ENCODE results near the gene PTCD2. TPM values are rescaled to one million over a fixed set of nuclear protein-coding genes. Genes with fewer than 3 reads are reported as not detected.

Gene PTCD2
- total RNA-seq, 1 experiment from 2014 or later: 19.0 TPM

GRCh38 chr5:72364951-72365350 lies 44.8 kb downstream of the PTCD2 start:
- no peak for DNase-seq (ENCODE audit: low read depth, low spot score)
- in situ Hi-C loops (cut with HindIII; ENCODE audit: low pct_unique_long_range_greater_than_20kb, low sequenced_read_pairs): no loop called here

DNA sequence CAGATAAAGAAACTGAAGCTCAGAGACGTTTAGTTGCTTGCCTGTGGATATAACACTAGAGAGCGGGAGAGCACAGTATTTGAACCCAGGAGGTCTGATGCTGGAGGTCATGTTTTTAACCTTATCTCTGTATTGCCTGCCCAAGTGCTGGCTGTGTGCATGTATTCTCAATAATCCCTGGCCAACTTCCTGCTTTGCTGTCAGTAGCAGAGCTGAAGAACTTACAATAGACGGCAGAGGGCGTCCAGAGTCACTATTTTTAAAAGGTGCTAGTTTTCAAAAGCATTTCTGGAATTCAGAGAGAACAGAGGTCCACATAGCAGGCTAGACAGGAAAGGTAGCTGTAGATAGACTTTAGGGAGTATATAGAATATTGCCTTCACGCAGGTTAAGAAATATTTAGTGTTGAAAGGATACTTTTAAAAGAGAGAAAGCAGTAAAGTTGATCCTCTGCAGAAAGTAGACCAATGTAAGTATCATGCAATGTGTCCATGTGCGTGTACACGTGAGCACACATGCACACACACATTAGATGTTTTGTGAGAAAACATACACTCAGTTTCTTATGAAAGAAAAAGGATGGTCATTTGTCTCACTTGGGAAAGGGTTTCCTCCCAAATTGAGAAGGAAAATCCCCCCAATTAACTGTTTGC lies 46.3 kb downstream of the PTCD2 start:
- peak; percentile 85 for DNase-seq (ENCODE audit: low read depth, low spot score)
- in situ Hi-C loops (cut with HindIII; ENCODE audit: low pct_unique_long_range_greater_than_20kb, low sequenced_read_pairs): no loop called here

DNA sequence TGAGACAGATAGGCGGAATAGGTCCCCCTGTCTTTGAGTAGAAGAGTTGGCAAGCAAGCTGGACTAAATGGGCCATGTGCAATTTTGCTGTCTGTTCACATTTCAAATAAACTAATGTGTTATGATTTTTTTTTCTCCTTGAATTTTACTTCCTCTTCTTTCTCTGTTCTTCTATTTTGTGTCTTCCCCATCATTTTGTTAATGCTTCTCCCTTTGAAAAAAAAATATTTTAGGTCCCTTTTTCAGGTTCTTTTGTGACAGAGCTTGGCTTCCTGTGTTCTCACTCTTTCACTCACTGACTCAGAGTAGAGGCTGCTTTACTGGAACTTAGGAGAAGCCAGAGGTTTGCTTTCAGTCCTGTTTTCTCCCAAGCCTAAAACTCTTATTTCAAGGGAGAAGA lies 48.1 kb downstream of the PTCD2 start:
- DNase-seq (ENCODE audit: low read depth, low spot score): no peak
- in situ Hi-C loops (cut with HindIII; ENCODE audit: low pct_unique_long_range_greater_than_20kb, low sequenced_read_pairs): no loop called here

- in situ Hi-C loops (cut with HindIII; ENCODE audit: low pct_unique_long_range_greater_than_20kb, low sequenced_read_pairs): no loop called here
These were observed 49.1 kb downstream of the PTCD2 start for GRCh38 chr5:72369301-72369700.

GRCh38 chr5:72369711-72370110 lies 49.5 kb downstream of the PTCD2 start:
- no peak for DNase-seq (ENCODE audit: low read depth, low spot score)
- in situ Hi-C loops (cut with HindIII; ENCODE audit: low pct_unique_long_range_greater_than_20kb, low sequenced_read_pairs): no loop called here

More at GRCh38 chr5:72369301-72369700, 49.1 kb downstream of the PTCD2 start:
- no peak for DNase-seq (ENCODE audit: low read depth, low spot score)

GRCh38 chr5:72372331-72372730 lies 52.2 kb downstream of the PTCD2 start:
- in situ Hi-C loops (cut with HindIII; ENCODE audit: low pct_unique_long_range_greater_than_20kb, low sequenced_read_pairs): no loop called here
- DNase-seq (ENCODE audit: low read depth, low spot score): no peak

DNA sequence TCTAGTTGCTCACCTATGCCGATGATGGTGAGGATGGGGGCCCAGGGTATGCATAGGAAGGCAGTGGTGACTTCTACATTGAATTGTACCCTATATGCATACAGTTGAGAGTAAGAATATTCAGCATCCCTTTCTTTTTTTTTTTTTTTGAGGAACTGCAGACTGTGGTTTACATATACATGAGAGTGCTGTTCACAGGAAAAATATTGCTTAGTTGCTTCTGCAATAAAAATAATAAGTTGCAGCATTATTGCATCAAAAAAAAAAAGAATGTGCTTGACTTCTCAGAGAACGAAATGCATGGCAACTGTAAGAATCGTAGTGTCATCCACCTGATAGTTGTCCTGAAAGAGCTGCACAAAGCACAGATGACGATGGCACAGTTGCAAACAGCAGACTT lies 52.8 kb downstream of the PTCD2 start:
- in situ Hi-C loops (cut with HindIII; ENCODE audit: low pct_unique_long_range_greater_than_20kb, low sequenced_read_pairs): no loop called here
- DNase-seq (ENCODE audit: low read depth, low spot score): no peak

DNA sequence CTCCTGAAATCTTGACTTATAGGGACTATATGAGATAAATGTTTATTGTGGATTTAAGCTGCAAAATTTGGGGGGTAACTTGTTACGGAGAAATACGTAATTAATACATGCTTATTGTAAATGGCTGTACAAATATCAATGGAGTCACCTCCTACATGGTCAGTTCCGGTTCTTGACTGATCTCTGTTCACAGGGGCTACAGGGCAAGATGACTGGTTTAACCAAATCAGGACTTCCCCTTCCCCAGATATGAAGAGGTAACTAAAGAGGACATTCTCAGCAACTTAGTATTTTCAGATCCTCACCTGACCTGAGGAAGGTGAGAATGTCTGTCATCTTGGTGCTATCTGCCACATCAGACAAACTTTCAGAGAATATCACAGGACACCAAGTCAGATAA lies 54.7 kb downstream of the PTCD2 start:
- DNase-seq (ENCODE audit: low read depth, low spot score): no peak
- in situ Hi-C loops (cut with HindIII; ENCODE audit: low pct_unique_long_range_greater_than_20kb, low sequenced_read_pairs): no loop called here

DNA sequence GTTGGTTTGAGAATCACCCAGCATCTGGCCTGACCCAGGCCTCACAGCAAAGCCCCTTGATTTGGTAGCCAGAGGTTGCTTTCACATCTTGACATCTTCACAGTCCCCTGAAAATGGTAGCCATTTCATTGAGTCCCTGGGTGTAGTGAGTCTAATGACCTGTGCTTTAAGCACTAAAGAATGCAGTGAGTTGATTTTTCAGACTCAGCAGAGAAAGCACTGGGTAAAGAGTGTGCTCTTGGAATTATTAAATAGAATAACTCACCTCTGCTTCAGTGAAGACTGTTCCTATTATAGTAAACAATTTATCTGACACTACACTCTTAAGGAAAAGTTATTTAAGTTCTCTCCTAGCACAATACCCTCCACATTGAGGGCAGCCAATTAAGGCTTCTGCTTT lies 56.2 kb downstream of the PTCD2 start:
- in situ Hi-C loops (cut with HindIII; ENCODE audit: low pct_unique_long_range_greater_than_20kb, low sequenced_read_pairs): no loop called here
- no peak for DNase-seq (ENCODE audit: low read depth, low spot score)

GRCh38 chr5:72377910-72378638 lies 57.9 kb downstream of the PTCD2 start:
- no peak for DNase-seq (ENCODE audit: low read depth, low spot score)
- in situ Hi-C loops (cut with HindIII; ENCODE audit: low pct_unique_long_range_greater_than_20kb, low sequenced_read_pairs): no loop called here

DNA sequence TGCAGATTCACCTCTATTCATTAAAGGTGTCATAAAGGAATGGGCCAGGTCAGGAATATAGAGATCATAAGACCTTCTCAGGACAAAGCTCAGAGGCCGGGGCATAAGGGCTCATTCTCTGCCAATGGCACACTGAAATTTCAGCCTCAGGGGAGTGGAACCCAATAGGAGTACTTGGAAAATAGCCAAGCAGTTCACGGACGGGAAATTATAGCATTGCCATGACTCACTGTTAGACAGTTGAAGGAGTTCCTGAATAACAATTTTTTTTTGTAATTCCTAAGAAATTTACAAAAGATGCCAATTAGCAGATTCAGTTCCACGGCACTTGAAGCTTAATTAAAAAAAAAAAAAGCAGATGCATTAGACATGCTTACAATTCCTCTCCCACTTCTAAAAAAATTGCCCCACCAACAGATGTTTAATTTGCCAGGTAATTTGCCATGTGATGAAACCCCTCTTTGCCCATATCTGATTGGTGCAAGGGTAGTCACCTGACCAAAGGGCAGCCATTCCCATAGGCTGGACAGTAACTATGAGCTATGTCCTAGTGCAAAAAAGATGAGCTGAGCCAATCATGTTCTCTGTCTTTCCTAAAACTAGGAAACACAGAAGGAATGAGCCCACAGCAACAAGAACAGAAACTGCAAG lies 58.6 kb downstream of the PTCD2 start:
- peak; percentile 61 for DNase-seq (ENCODE audit: low read depth, low spot score)

DNA sequence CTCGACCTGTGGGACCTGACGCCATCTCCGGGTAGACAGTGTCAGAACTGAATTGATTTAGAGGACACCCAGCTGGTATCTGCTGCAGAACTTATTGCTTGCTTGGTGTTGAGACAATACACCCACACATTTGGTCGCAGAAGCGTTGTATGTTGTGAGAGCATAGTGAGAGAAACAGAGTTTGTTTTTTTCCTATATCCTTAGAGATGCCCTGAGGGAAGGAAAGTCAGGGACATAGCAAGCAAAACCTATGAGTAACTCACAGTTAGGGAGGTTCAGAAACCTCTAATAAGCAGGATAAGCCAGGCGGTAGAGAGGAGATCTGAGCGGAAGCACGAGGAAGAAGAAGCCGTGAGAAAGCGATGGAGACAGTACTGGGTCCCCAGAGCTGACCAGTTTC lies 59.8 kb downstream of the PTCD2 start:
- peak; percentile 45 for DNase-seq (ENCODE audit: low read depth, low spot score)
- in situ Hi-C loops (cut with HindIII; ENCODE audit: low pct_unique_long_range_greater_than_20kb, low sequenced_read_pairs): no loop called here

More for the DNA sequence above, 58.6 kb downstream of the PTCD2 start:
- in situ Hi-C loops (cut with HindIII; ENCODE audit: low pct_unique_long_range_greater_than_20kb, low sequenced_read_pairs): no loop called here

- no peak for DNase-seq (ENCODE audit: low read depth, low spot score)
- in situ Hi-C loops (cut with HindIII; ENCODE audit: low pct_unique_long_range_greater_than_20kb, low sequenced_read_pairs): no loop called here
These were observed 60.5 kb downstream of the PTCD2 start for GRCh38 chr5:72380492-72381274.

GRCh38 chr5:72383280-72383679 lies 63.1 kb downstream of the PTCD2 start:
- DNase-seq (ENCODE audit: low read depth, low spot score): no peak
- in situ Hi-C loops (cut with HindIII; ENCODE audit: low pct_unique_long_range_greater_than_20kb, low sequenced_read_pairs): no loop called here

GRCh38 chr5:72383726-72384125 lies 63.6 kb downstream of the PTCD2 start:
- in situ Hi-C loops (cut with HindIII; ENCODE audit: low pct_unique_long_range_greater_than_20kb, low sequenced_read_pairs): no loop called here
- no peak for DNase-seq (ENCODE audit: low read depth, low spot score)

DNA sequence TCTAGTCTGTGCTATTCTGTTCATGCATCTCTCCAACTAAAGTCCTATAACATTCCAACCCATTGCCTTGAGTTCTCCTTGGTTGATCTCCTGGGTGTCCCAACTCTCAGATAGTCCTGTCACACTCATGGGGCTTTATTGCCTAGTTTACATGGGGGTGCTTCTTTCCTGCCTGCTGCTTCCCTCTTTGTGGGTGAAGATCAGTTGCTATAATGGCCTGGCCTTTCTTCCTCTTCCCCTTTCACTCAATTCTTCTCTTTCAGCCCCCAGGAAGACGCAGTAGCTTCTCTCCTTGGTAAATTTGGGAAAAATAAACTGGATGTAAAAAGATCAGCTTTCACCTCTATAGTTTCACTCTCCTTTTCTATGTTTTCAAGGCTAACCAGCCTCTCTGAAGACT lies 66.5 kb downstream of the PTCD2 start:
- in situ Hi-C loops (cut with HindIII; ENCODE audit: low pct_unique_long_range_greater_than_20kb, low sequenced_read_pairs): no loop called here
- DNase-seq (ENCODE audit: low read depth, low spot score): no peak

DNA sequence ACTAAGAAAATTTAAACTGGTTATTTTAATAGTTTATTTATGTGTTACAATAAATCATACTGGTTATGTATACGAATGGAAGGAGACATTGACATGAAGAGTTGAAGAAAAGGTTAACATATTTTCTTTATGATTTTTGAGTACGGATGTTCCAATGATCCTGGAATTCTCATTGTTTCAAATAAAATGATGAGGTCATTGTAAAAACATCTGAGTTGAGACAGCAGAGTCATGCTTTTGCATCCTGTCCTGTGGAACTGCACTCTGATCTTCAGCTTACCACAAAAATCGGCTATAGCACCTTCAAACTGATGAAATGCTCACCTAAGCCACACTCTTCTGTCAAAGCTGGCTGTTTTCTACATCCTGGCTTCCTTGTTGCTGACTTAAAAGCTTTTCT lies 67.8 kb downstream of the PTCD2 start:
- in situ Hi-C loops (cut with HindIII; ENCODE audit: low pct_unique_long_range_greater_than_20kb, low sequenced_read_pairs): no loop called here
- DNase-seq (ENCODE audit: low read depth, low spot score): no peak

- in situ Hi-C loops (cut with HindIII; ENCODE audit: low pct_unique_long_range_greater_than_20kb, low sequenced_read_pairs): no loop called here
- no peak for DNase-seq (ENCODE audit: low read depth, low spot score)
These were observed 68.5 kb downstream of the PTCD2 start for GRCh38 chr5:72388646-72389045.

Data from SK-MEL-5 (cell line).